ENCODE data around the gene RBP3. TPM values are rescaled to one million over a fixed set of nuclear protein-coding genes. Genes with fewer than 3 reads are reported as not detected.

RBP3 gene
- total RNA-seq, 1 experiment from 2014 or later, result not detected

DNA sequence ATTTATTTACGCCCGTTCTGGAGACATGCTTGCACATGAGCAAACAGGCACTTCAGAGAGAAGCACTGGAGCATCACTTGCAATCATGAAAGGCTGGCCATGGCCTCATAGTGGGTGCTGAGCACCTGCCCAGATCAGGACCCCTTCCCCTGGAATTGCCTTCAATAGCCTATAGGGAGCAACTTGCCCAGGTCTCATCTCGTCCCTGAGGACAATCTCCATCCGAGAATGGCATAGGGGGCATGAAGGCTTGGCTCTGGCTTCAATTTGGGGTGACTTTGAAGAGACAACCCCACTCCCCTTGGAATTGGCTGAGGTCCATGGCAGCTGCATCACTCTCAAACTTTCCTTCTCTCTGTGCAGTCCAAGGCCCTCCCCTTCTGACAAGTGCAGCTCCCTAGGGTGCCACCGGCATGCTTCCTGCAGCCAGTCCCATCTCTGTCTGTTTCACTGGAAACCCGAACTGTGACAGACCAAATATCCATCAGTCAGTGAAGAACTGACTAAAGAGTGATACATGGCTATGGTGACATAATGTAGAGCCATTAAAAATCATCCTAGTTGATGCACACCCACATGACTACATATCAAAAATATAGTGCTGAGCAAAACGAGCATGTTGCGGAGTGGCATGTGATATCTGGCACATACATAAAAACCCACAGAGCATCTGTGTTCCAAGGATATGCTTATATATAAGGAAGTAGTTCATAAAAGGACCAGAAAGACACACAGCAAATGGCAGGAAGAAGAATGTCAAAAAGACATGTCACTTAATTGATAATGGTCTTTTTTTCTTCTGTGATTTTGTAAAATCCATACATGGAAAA lies 13.5 kb upstream of the RBP3 start:
- no peak for ATAC-seq
- intact Hi-C loops (cut with micrococcal nuclease), result no loop called here
- BruUV-seq (replicated peaks), result no TSS peak
- no peak overlapping the region for H3K9ac ChIP-seq (ENCODE audit: low read length)
- CTCF ChIA-PET, result no interaction called here
- H3K9me3 ChIP-seq (ENCODE audit: control insufficient read depth in 1 of 2, insufficient read depth in 1 of 2, low read depth in 1 of 2, low read length in 2 of 2), result no peaks in the 10 kb centered on the region
- TF ChIP-seq JUND (IDR thresholded peaks at IDR 0.05), result no peak
- TF ChIP-seq, protein P1, sequence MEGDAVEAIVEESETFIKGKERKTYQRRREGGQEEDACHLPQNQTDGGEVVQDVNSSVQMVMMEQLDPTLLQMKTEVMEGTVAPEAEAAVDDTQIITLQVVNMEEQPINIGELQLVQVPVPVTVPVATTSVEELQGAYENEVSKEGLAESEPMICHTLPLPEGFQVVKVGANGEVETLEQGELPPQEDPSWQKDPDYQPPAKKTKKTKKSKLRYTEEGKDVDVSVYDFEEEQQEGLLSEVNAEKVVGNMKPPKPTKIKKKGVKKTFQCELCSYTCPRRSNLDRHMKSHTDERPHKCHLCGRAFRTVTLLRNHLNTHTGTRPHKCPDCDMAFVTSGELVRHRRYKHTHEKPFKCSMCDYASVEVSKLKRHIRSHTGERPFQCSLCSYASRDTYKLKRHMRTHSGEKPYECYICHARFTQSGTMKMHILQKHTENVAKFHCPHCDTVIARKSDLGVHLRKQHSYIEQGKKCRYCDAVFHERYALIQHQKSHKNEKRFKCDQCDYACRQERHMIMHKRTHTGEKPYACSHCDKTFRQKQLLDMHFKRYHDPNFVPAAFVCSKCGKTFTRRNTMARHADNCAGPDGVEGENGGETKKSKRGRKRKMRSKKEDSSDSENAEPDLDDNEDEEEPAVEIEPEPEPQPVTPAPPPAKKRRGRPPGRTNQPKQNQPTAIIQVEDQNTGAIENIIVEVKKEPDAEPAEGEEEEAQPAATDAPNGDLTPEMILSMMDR (IDR thresholded peaks at IDR 0.05 in 2 of 3, conservative IDR thresholded peaks at IDR 0.05 in 1 of 3; ENCODE audit: borderline replicate concordance in 1 of 3, insufficient read depth in 1 of 3, low read depth in 2 of 3, low read length in 2 of 3), result no peak
- TF ChIP-seq SP1 (IDR thresholded peaks at IDR 0.05; ENCODE audit: low read depth), result no peak
- no peak for TF ChIP-seq POLR2A (IDR thresholded peaks at IDR 0.05; ENCODE audit: borderline replicate concordance, extremely low read depth, insufficient read depth, insufficient read length)
- no peak for TF ChIP-seq YY1 (IDR thresholded peaks at IDR 0.05; ENCODE audit: extremely low read depth, insufficient replicate concordance, low read depth, low read length)
- TF ChIP-seq EZH2phosphoT487 (IDR thresholded peaks at IDR 0.05; ENCODE audit: borderline replicate concordance), result no peak
- no peak for TF ChIP-seq SIN3A (IDR thresholded peaks at IDR 0.05; ENCODE audit: low read depth)
- TF ChIP-seq ZNF274 (IDR thresholded peaks at IDR 0.05; ENCODE audit: low read depth, low read length), result no peak
- no peak for TF ChIP-seq RAD21 (IDR thresholded peaks at IDR 0.05; ENCODE audit: low read depth)
- TF ChIP-seq, protein P2, sequence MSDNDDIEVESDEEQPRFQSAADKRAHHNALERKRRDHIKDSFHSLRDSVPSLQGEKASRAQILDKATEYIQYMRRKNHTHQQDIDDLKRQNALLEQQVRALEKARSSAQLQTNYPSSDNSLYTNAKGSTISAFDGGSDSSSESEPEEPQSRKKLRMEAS (IDR thresholded peaks at IDR 0.05), result no peak
- TF ChIP-seq CBX3 (IDR thresholded peaks at IDR 0.05; ENCODE audit: low read depth), result no peak
- TF ChIP-seq ELF1 (IDR thresholded peaks at IDR 0.05; ENCODE audit: borderline replicate concordance, low read depth), result no peak
- no peak for TF ChIP-seq FOSL1 (IDR thresholded peaks at IDR 0.05; ENCODE audit: low read depth)
- TF ChIP-seq EZH2 (IDR thresholded peaks at IDR 0.05), result no peak
- TF ChIP-seq REST (IDR thresholded peaks at IDR 0.05; ENCODE audit: low read depth), result no peak
- TF ChIP-seq, protein P3, sequence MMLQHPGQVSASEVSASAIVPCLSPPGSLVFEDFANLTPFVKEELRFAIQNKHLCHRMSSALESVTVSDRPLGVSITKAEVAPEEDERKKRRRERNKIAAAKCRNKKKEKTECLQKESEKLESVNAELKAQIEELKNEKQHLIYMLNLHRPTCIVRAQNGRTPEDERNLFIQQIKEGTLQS (IDR thresholded peaks at IDR 0.05), result no peak
- TF ChIP-seq, protein P4, sequence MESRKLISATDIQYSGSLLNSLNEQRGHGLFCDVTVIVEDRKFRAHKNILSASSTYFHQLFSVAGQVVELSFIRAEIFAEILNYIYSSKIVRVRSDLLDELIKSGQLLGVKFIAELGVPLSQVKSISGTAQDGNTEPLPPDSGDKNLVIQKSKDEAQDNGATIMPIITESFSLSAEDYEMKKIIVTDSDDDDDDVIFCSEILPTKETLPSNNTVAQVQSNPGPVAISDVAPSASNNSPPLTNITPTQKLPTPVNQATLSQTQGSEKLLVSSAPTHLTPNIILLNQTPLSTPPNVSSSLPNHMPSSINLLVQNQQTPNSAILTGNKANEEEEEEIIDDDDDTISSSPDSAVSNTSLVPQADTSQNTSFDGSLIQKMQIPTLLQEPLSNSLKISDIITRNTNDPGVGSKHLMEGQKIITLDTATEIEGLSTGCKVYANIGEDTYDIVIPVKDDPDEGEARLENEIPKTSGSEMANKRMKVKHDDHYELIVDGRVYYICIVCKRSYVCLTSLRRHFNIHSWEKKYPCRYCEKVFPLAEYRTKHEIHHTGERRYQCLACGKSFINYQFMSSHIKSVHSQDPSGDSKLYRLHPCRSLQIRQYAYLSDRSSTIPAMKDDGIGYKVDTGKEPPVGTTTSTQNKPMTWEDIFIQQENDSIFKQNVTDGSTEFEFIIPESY (IDR thresholded peaks at IDR 0.05; ENCODE audit: extremely low read depth, insufficient replicate concordance, low read length), result no peak
- no peak for TF ChIP-seq CEBPB (IDR thresholded peaks at IDR 0.05; ENCODE audit: low read depth)
- TF ChIP-seq SRF (IDR thresholded peaks at IDR 0.05; ENCODE audit: low read depth), result no peak
- POLR2A ChIA-PET, result no interaction called here
- H3K27ac ChIP-seq (ENCODE audit: low read depth, low read length), result no peak overlapping the region
- no peaks in the 10 kb centered on the region for H3K79me2 ChIP-seq (ENCODE audit: insufficient read depth, low read length)
- no peaks in the 10 kb centered on the region for H3K36me3 ChIP-seq (ENCODE audit: control insufficient read depth in 1 of 2, insufficient read depth in 2 of 2, low read length in 2 of 2)
- no peak overlapping the region for H3K4me2 ChIP-seq (ENCODE audit: low read length)
- no peak overlapping the region for H2AFZ ChIP-seq (ENCODE audit: low read depth, low read length, poor library complexity, severe bottlenecking)
- H3K9me2 ChIP-seq (ENCODE audit: insufficient read depth), result no peaks in the 10 kb centered on the region
- RAD21 ChIA-PET (ENCODE audit: low non-redundant PET in 1 of 2, low total read pairs in 2 of 2, uncharacterized antibody in 2 of 2, unreplicated experiment in 2 of 2), result no interaction called here
- 0 out of 2 replicates have a peak, but pooled peaks cover 9% of the 10 kb centered on the region for H3K27me3 ChIP-seq (ENCODE audit: insufficient read depth, low read length)
- H3K4me3 ChIP-seq (replicated peaks in 1 of 2; ENCODE audit: low read depth in 1 of 2, low read length in 2 of 2), result no peak overlapping the region
- peaks cover 0 to 11% of the 10 kb centered on the region in 2 experiments; a peak in 1 of 4 replicates for H3K4me1 ChIP-seq (ENCODE audit: control insufficient read depth in 1 of 2, insufficient read depth in 2 of 2, low read length in 2 of 2)
- no peak for DNase-seq (ENCODE audit: low read depth, low spot score)
- no peaks in the 10 kb centered on the region for H4K20me1 ChIP-seq (ENCODE audit: insufficient read depth)
